Activated CD8-positive, alpha-beta T cell treated with anti-CD3 and anti-CD28 coated beads for 36 hours (primary cell): Measurements from ENCODE around the gene PSMC6. TPM values are rescaled to one million over a fixed set of nuclear protein-coding genes. Genes with fewer than 3 reads are reported as not detected.
A peak's percentile ranks its signal among the peaks of the same experiment; 100 is the strongest.

Experiments
- ATAC-seq: fragments of 200-7000 bp; cut with Tn5 transposase; one replicate; pipeline ENCODE4 v1.10.0; 2021; ENCODE audit warnings: mild to moderate bottlenecking, moderate library complexity
- CTCF ChIA-PET: fragments of 350-600 bp; sonication (Branson Sonifier 250); formaldehyde crosslinking; loops from one replicate; lab custom pipeline; 2021; ENCODE audit warnings: antibody characterized with exemption; lab: Charles Lee
- POLR2A ChIA-PET: fragments of 350-600 bp; sonication (Branson Sonifier 250); formaldehyde crosslinking; loops from one replicate; lab custom pipeline; 2021; ENCODE audit warnings: antibody characterized with exemption; lab: Charles Lee
- DNase-seq: peaks from one replicate; pipeline ENCODE4 v3.0.0-alpha.2; 2020
- H3K27ac Mint-ChIP-seq: one replicate; pipeline ENCODE4 v1.8.0; 2021; ENCODE audit warnings: mild to moderate bottlenecking, mixed read lengths
- H3K27me3 Mint-ChIP-seq: one replicate; pipeline ENCODE4 v1.8.0; 2021; ENCODE audit warnings: mixed read lengths
- H3K36me3 Mint-ChIP-seq: one replicate; pipeline ENCODE4 v1.8.0; 2021; ENCODE audit warnings: low read depth, mixed read lengths
- H3K4me1 Mint-ChIP-seq: one replicate; pipeline ENCODE4 v1.8.0; 2021; ENCODE audit warnings: low read depth, mixed read lengths
- H3K4me3 Mint-ChIP-seq: one replicate; pipeline ENCODE4 v1.8.0; 2021; ENCODE audit warnings: mild to moderate bottlenecking, moderate library complexity, mixed read lengths
- H3K9me3 Mint-ChIP-seq: one replicate; pipeline ENCODE4 v1.8.0; 2021; ENCODE audit warnings: mixed read lengths
- intact Hi-C: fragments of 100-400 bp; cut with micrococcal nuclease; formaldehyde crosslinking; loops from one replicate; pipeline ENCODE4 v1.10.0; 2022
- total RNA-seq, 2 experiments: library from RNA; stranded (reverse); gene quantifications; one replicate each; pipeline ENCODE4 v1.2.3, GENCODE V29; 2021
- TF ChIP-seq, protein P1 (sequence below): fragments of 200-600 bp; IDR thresholded peaks from one replicate; pipeline ENCODE4 v1.8.0; 2022; ENCODE audit warnings: antibody characterized with exemption, mild to moderate bottlenecking

Gene PSMC6
- total RNA-seq, 2 experiments from 2014 or later: 104 to 105 TPM

DNA sequence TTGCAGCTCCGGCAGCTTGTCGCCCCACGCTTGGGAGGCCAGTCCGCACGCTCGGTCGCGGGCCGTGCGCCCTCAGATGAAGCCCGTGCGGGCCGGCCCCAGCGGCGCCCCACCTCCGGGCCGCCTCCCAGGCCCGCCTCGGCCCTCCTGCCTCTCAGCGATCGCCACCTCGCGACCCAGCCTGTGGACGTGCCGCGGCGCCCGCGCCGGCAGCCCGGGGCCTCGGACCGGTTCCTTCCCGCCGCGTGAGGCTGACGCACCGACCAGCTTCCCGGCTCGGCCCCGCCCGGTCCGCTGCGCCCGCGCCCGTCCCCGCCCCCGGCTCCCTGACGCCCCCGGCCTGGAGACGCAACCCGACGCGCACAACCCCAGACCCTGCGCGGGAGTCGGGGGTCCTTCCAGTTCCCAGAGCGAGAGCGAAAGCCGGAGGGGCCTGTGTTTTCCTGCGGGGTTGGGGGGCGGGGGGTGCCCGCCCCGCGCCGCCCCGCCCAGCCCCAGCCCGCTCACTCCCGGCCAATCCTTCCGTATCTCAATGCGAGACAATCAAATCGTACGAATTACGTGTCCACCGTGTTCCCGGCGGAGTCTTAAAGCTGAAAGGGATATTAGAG is 11.4 kb upstream of the PSMC6 start, which contains the start of gene ERO1A:
Gene ERO1A (minus strand): TSS at position 78 of the 611 bp plus-strand sequence. CDS start 77 bp downstream, at position 1.
- CTCF ChIA-PET: interaction anchor here (1.3 to 1.6 kb wide), 2 partner anchors 12 to 61 kb away, joined by 4 to 5 read pairs; no protein-coding TSS in a partner anchor
- Mint-ChIP-seq H3K36me3 (peaks cover 37% of the 10 kb centered on the region), H3K27ac (peak within 1 kb of the TSS; percentile 94)

DNA sequence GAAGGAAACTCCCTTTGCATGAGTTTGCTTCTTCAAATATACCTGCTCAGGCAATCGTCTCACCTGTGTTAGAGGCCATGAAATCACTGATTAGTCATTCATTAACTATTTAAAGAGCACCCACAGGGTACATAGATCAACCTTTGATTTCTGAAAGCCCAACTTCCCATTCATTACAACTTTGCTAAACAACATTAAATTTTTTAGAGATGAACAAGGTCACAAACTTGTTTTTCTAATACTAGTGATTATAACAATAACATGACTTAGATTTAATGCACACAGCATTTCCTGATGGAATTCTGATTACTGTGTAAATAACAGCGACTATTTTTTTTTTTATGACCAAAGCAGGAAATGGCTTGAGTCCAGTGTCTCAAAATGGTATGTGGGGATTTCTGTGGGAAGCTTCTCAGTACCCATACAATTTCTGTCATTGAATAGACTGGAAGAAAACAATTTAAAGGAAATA is 6.3 kb upstream of the PSMC6 start:
- Mint-ChIP-seq H3K9me3 (no peaks in the 10 kb centered on the region), H3K27ac (no peak overlapping the region), H3K36me3 (no peaks in the 10 kb centered on the region), H3K4me1 (peaks cover 16% of the 10 kb centered on the region), H3K27me3 (no peaks in the 10 kb centered on the region), H3K4me3 (no peak overlapping the region)
- DNase-seq (no peak), ATAC-seq (no peak)
- POLR2A ChIA-PET: interaction anchor here (0.6 to 0.7 kb wide), 2 partner anchors 28 to 383 kb away, joined by 3 read pairs; no protein-coding TSS in a partner anchor
- TF ChIP-seq, protein P1, sequence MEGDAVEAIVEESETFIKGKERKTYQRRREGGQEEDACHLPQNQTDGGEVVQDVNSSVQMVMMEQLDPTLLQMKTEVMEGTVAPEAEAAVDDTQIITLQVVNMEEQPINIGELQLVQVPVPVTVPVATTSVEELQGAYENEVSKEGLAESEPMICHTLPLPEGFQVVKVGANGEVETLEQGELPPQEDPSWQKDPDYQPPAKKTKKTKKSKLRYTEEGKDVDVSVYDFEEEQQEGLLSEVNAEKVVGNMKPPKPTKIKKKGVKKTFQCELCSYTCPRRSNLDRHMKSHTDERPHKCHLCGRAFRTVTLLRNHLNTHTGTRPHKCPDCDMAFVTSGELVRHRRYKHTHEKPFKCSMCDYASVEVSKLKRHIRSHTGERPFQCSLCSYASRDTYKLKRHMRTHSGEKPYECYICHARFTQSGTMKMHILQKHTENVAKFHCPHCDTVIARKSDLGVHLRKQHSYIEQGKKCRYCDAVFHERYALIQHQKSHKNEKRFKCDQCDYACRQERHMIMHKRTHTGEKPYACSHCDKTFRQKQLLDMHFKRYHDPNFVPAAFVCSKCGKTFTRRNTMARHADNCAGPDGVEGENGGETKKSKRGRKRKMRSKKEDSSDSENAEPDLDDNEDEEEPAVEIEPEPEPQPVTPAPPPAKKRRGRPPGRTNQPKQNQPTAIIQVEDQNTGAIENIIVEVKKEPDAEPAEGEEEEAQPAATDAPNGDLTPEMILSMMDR: no peak
- CTCF ChIA-PET: interaction anchor here (1.5 kb wide), 1 partner anchor 27 kb away, joined by 3 read pairs; no protein-coding TSS in a partner anchor
- intact Hi-C loops: no loop called here

More for the DNA sequence above, 11.4 kb upstream of the PSMC6 start, which contains the start of gene ERO1A:
- Mint-ChIP-seq H3K9me3 (no peaks in the 10 kb centered on the region), H3K4me3 (peak within 1 kb of the TSS; percentile 91), H3K27me3 (no peaks in the 10 kb centered on the region), H3K4me1 (peaks cover 36% of the 10 kb centered on the region)
- intact Hi-C loops: no loop called here
- TF ChIP-seq, protein P1: no peak
- POLR2A ChIA-PET: interaction anchor here (0.6 to 2.1 kb wide), 11 partner anchors 9 to 664 kb away, joined by 3 to 11 read pairs (median 4); partner anchors contain the start of gene STYX
- peak; percentile 79 for DNase-seq
- ATAC-seq: peak; percentile 82

DNA sequence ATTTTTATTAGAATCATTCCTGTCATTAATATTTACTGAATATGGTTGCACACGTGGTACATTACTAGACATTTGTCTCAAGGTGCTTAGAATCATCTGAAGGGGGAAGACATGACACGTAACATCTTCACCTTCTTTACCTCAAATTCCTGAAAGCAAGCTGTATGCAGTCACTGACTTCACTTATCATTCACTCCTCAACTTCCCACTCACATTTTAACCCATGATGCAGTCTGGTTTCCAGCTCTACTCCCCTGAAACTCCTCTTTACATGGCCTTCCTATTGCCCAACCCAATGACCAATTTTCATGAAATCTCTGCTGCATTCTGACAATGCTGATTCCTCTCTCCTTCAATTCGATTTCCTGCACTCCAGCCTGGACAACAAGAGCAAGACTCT is 5.8 kb upstream of the PSMC6 start:
- Mint-ChIP-seq H3K4me1 (peaks cover 16% of the 10 kb centered on the region), H3K4me3 (no peak overlapping the region), H3K9me3 (no peaks in the 10 kb centered on the region), H3K36me3 (no peaks in the 10 kb centered on the region), H3K27me3 (no peaks in the 10 kb centered on the region), H3K27ac (no peak overlapping the region)
- ChIA-PET POLR2A (interaction anchor here (0.6 to 0.7 kb wide), 2 partner anchors 28 to 383 kb away, joined by 3 read pairs; no protein-coding TSS in a partner anchor), CTCF (interaction anchor here (1.5 kb wide), 1 partner anchor 26 kb away, joined by 3 read pairs; no protein-coding TSS in a partner anchor)
- ATAC-seq (no peak), DNase-seq (no peak)
- intact Hi-C loops: no loop called here
- TF ChIP-seq, protein P1: no peak

DNA sequence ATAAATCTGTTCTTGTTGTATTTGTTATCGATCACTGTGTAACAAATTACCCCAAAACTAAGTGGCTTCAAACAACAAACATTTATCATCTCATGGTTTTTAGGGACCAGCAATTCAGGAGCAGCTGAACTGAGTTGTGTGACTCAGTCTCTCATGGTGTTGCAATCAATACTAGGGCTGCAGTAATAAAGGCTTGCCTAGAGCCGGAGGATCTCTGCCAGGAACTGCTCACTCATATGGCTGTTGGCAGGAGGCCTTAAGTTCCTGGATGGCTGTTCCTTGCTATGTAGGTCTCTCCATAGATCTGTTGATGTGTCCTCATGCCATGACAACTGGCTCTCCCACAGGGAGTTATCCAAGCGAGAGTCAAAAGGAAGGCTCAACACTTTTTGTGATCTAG is 3.8 kb upstream of the PSMC6 start:
- ChIA-PET CTCF (no interaction called here), POLR2A (no interaction called here)
- H3K9me3 Mint-ChIP-seq: no peaks in the 10 kb centered on the region
- intact Hi-C loops: no loop called here
- ATAC-seq: no peak
- H3K27ac Mint-ChIP-seq: no peak overlapping the region
- H3K4me3 Mint-ChIP-seq: no peak overlapping the region
- H3K36me3 Mint-ChIP-seq: peaks cover 9% of the 10 kb centered on the region
- no peaks in the 10 kb centered on the region for H3K27me3 Mint-ChIP-seq
- TF ChIP-seq, protein P1: no peak
- no peak for DNase-seq
- H3K4me1 Mint-ChIP-seq: peaks cover 25% of the 10 kb centered on the region

DNA sequence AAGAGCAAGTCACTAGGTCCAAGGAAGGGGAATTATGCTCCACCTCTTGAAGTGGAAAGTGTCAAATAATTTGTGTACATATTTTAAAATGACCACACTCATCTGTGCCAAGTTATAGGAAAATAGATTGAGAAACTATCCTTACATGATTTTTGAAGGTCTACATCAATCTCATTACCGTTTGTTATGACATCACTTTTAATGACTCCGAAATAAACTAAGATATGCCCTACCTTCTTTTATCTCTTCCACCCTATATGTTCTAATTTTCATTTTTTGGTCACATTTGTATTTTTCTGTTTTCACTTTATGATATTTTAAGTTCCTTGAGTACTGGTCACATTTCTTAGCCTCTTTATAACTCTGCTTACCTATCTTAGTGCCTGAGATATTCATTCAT is 3.3 kb upstream of the PSMC6 start:
- no peaks in the 10 kb centered on the region for H3K9me3 Mint-ChIP-seq
- intact Hi-C loops: no loop called here
- DNase-seq: no peak
- peaks cover 29% of the 10 kb centered on the region for H3K4me1 Mint-ChIP-seq
- TF ChIP-seq, protein P1: no peak
- H3K36me3 Mint-ChIP-seq: peaks cover 13% of the 10 kb centered on the region
- ChIA-PET CTCF (interaction anchor here (1.1 kb wide), 1 partner anchor 11 kb away, joined by 3 read pairs; no protein-coding TSS in a partner anchor), POLR2A (interaction anchor here (1.2 kb wide), 1 partner anchor 8 kb away, joined by 3 read pairs; the partner anchor contains the start of gene ERO1A)
- H3K27ac Mint-ChIP-seq: no peak overlapping the region
- H3K4me3 Mint-ChIP-seq: no peak overlapping the region
- ATAC-seq: no peak
- H3K27me3 Mint-ChIP-seq: no peaks in the 10 kb centered on the region
